Hematopoietic multipotent progenitor cell treated with erythropoietin and hydrocortisone succinate and interleukin-3 and kit ligand, for 17 days (in vitro differentiated cells): ENCODE measurements around the gene BANK1.

ENCODE experiments used
- DNase-seq: peaks from one replicate; pipeline ENCODE4 v3.0.0-alpha.2; 2015; ENCODE audit warnings: low spot score

BANK1 gene

DNA sequence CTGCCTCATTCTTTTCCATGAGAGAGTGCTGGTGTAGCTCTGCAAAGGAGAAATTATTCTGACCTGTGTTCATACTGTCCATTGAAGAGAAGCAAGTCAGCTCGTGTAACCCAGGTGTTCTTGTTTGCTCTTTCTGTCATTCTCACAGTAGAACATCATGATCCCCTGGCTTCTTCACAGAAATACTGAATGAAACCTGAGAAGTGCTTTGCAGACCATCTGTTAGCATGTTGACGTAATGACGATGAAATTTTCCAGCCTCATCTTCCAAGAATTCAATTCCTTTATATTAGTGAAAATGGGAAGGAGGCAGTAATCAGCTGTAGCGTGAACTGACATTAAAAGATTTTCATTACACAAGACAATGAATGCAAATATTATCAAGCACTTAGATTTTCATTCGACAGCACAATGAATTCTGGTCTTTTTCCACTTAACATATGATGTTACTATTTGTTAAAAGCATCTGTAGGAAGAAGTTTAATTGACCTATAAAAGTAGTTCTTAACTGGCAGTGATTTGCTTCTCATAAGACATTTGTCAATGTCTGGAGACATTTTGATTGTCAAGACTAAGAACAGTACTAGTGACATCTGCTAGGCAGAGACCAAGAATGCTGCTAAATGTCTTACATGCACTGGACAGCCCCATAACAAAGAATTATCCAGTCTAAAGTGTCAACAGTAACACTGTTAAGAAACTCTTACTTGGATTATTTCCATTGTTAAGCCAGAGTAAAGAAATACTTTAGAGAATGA is 246.3 kb downstream of the BANK1 start:
- no peak for DNase-seq

DNA sequence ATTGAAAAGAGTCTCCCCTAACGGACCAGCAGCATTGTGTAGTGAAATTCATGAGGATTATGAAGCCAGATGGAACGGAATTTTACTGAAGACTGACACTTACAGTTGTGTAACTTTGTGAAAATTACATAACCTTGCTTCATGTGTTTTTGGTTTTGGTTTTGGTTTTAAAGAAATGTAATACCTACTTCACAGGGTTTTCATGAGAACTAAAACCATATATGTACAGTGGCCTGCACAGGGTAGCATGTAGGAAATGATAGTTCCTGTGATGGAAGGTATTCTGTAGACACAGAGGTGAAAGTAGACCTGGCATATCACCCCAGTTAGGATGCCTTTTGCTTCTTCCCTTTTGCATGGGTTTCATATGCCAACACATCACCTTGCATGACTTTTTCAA is 247.0 kb downstream of the BANK1 start:
- DNase-seq = no peak

DNA sequence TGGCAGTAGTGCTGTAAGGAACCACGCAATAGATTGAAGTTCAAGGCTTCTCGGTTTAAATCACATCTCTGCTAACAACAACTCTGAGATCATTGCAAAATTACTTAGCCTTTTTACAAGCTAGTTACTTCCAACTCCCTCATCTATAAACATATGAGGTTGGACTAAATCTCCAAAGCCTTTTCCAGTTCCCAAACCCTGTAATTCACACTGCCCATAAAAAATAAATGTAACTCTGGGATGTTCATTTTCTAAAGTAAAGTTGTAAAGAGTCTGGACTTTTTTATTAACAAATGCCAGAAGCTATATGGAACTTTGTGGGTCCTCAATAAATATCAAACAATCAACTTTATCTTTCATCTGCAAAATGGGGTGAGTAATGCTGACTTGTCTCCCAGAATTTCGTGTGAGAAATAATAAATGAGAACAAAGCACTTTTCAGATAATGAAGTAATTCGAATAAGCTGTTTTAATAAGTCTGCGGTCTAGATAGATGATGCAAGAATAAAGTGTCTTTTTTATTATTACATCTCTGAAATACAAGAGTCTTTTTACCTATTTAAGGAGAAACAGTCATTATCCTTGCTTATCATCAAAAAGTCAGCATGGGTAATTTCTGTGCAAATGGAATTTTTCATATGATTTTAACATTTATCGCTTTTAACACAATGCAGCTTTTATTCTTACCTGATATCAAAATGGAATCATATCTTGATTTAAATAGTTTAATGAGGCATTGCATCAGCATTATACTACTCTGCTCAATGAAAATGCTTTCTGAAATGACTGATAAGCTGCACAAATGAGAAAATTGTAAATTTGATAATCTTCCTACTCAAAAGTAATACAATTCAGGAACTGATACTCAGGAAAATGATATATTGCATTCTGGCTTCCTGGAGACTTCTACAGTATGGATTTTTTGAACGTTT is 252.6 kb downstream of the BANK1 start:
- DNase-seq = no peak

- no peak for DNase-seq
Measured at GRCh38 chr4:102047616-102048015, 257.1 kb downstream of the BANK1 start.

- DNase-seq = no peak
Measured at GRCh38 chr4:102055805-102056204, 265.3 kb downstream of the BANK1 start.

DNA sequence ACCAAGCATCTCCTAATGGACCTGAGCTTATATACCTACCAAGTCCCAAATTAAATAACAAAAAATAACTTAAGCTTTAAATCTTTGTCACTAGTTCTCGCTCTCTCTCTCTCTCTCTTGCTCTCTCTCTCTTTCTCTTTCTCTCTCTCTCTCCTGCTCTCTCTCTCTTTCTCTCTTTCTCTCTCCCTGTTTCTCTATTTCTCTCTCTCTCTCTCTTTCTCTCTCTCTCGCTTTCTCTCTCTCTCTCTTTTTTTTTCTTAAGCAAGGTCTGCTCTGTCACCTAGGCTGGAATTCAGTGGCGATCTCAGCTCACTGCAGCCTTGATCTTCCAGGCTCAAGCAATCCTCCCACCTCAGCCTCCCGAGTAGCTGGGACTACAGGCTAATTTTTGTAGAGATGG is 266.6 kb downstream of the BANK1 start:
- DNase-seq = no peak

DNA sequence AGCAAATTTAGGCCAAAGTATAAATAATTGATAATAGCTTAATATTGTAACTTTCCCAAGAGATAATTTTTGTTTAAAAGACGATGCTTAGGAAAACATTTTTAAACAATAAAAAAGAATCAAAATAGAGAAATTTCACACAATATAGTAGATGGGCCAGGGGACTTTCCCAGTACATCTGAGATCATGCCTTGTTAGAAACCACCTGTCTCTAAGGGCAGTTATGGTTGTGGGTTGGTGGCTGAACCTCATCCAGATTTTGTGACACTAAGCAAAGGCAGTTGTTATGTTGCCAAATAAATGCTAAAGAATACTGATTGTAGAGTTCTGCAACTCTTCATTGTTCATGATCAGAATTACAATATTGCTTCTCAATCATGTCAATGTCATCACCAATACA is 270.6 kb downstream of the BANK1 start:
- DNase-seq = no peak

DNA sequence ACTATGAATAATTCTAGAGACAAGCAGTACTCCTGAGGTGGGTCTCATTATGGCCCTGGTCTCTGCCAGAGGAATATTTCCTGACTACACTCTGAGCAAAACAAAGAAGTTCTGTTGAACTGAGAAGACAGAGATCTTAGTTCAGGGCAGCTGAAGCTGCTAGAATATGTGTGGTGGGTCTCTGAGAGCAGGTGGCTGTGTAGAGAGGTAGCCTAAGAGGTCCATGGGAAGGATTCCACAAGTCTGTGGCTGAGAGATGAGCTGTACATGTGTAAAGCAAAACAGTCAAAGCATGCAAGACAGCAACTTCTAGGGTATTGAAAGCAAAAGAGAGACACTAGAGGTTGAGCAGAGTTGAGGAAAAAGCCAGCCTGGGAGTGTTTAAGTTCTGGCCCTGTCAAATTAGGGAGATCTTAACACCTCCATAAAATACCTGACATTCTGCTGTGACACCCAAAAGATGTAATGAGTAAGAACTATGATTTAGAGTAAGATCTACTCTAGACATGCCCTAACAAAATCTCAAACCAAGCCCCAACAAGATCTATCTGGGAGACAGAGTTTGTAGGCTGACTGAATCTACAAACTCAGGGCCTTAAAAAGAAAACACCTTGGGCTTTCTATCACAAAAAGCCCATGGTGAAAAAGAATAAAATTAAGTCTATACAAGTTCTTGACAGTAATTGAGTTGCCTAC is 274.4 kb downstream of the BANK1 start:
- no peak for DNase-seq

DNA sequence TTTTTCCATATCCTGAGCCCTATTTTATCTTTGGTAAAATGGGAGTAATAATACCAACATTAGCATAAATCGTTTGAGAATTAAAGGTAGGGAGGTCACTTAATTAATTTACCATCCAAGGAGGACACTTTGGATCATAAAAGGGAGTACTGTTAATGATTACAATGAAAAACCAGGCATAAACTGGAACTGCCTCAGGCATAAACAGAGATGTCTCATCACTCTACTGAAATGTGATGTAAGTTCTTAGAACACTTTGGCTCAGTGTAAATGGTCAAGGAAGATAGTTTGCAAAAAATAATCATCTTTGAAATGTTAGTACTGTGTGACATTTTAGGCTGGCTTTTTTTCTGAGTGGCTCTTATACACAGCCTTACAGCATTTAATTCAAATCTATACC is 286.1 kb downstream of the BANK1 start:
- DNase-seq = no peak

- no peak for DNase-seq
Measured at GRCh38 chr4:102080184-102080583, 289.7 kb downstream of the BANK1 start.

DNA sequence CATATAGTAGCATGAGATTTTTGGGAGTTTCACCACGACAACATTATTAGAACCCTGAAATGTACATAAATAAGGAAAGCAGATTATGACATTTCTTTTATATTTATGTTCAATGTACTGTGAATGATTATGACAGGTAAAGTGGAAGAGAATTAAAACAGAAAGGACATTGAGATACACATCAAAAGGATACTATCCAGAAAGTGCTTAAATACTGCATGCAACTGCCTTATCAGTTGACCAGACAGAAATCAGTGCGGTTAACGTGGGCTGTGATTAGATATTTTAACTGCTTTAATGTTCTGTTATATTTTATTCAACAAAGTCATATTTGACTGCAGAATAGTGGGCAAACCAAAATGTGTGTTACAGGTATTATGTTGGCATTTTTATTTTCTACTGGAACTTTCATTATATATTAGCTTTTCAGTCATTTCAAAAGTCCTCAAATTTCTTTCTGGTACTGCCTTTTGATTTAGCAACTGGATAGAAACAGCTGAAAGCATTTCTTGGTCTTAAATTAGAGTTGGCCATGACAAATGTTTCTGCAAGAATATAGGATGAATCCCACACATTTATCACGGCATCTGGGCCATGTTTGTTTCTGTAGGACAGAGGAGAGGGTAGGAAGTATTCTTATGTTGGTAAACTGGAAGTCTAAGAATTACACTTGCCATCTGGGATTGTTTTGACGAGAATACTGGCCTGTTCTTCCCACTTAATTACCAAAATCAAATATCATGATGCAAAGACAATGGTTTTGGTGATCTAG is 299.5 kb downstream of the BANK1 start:
- DNase-seq = no peak

DNA sequence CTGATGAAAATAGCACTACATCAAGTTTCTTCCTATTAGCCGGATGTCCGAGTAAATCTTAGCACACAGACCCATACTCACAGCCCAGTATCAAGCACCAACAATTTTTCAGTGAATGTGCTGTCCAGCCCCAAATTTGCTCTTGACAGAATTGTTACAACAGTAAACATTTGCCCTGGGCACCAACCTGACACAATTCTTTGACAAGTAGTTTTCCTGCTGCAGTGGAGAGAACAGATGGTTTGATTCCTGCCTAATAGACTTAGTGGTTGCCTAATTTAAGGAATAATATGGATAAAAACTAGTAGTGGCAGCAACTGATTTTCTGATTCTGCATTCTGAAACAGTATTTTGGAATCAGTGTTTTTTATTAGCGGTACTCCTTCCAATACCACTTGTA is 301.1 kb downstream of the BANK1 start:
- DNase-seq = no peak

DNA sequence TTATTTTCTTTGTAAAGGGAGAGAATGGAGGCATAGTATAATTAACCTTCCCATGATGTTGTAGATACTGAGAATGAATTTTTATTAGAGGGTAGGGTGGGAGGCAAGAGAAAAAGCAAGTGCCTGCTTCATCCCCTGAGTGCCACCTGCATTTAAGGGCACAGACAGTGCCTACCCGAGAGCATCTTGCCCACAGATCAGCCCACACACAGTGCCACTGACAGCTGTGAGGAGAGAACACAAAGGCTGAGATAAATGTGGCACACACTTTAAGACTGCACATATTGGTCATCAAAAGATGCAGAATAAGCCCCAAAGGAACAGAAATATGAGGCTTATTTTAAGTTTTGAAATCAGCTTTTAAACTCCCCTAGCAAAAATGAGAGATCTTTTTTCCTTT is 304.0 kb downstream of the BANK1 start:
- DNase-seq = no peak

- DNase-seq = no peak
Measured at GRCh38 chr4:102103368-102103767, 312.8 kb downstream of the BANK1 start.

- DNase-seq = no peak
Measured at GRCh38 chr4:102104278-102104677, 313.7 kb downstream of the BANK1 start.

DNA sequence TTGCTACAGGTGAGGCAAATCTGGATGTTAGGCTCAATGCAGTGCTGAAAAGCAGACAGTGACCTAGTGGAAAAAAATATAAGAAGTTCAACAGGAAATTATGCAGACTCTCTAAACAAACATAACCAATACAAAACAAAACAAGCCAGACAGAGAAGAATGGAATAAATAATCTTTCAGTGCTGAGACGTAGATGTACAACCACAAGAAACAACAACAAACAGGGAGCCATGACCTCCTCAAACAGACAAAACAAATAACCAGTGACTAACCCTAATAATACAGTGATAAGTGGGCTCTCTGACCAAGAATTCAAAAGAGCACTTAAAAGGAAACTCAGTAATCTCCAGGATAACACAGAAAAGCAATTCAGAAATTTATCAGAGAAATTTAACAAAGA is 315.5 kb downstream of the BANK1 start:
- no peak for DNase-seq

DNA sequence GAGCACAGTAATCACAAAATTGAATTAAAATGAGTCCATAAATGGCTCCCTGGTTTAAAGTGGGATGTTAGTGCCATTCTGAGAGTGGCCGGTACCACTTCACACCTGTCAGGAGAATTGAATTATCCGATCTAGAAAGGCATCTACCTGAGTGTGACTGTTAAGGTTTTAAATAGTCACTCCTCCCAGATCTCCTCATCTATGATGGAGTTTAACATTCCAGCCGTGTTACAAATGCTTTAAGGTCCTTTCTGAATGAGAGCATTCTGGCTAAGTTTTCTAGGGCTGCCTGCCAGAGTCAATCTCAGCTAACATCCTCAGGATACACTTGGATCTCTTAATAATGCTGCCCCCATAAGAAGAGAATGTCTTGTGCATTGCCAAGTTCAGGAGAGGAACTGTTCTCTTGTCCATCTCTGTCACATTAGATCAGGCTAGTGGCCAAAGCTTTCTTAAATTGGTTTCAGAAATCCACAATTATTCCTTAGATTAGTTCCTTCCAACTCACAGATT is 323.6 kb downstream of the BANK1 start:
- no peak for DNase-seq

DNA sequence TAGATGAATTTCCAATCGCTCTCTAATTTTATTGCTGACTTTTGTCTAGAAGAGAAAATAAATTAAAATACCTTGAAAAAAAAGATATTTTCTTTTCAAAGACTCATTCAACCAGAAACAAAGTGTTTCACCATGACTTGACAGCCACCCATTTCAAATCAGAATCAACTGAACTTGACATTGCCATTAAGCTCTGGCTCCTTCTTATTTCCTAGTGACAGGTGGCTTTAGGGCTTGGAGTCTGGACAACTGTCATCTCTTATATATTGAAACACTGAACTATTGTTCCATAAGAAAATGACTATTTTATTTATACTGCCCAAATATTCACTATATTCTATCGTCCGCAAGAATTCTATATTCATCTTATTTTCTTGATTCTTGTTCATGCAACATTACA is 325.6 kb downstream of the BANK1 start:
- DNase-seq = no peak

DNA sequence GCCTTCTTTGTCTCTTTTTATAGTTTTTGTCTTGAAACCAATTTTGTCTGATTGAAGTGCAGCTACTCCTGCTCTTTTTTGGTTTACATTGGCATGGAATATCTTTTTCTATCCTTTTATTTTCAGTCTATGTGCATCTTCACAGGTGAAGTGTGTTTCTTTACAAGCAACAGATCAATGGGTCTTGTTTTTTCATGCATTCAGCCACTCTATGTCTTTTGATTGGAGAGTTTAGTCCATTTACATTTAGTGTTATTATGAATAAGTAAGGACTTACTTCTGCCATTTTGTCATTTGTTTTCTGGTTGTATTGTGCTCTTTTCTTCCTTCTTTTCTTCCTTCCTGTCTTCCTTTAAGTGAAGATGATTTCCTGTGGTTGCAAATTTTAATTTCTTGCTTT is 330.3 kb downstream of the BANK1 start:
- DNase-seq = no peak
